ACHN (cell line): Measurements from ENCODE around the gene GAK.
"Not testable (repeated sequence)": the region's sequence is repeated elsewhere in the genome, so short reads cannot be mapped to it uniquely, and the experiment has no call there.

Source experiments
- DNase-seq: peaks from one replicate; pipeline ENCODE4 v3.0.0-alpha.2; 2015
- in situ Hi-C: cut with HindIII; loops from 2 replicates; pipeline ENCODE4 v1.10.0; 2017; ENCODE audit warnings: low sequenced_read_pairs, low pct_ligation_motif_present, low pct_unique_long_range_greater_than_20kb

GAK gene

GRCh38 chr4:819401-820229 is 112.5 kb downstream of the GAK start:
- in situ Hi-C loops, result no loop called here
- no peak for DNase-seq

- in situ Hi-C loops, result no loop called here
- DNase-seq, result no peak
Observed at GRCh38 chr4:818106-818921, 113.8 kb downstream of the GAK start.

GRCh38 chr4:815464-816146 is 116.5 kb downstream of the GAK start:
- DNase-seq, result no peak

GRCh38 chr4:814312-814850 is 117.7 kb downstream of the GAK start:
- DNase-seq, result no peak
- in situ Hi-C loops, result no loop called here

More at GRCh38 chr4:815464-816146, 116.5 kb downstream of the GAK start:
- in situ Hi-C loops, result no loop called here

- in situ Hi-C loops, result no loop called here
- DNase-seq, result no peak
Observed at GRCh38 chr4:813900-814299, 118.2 kb downstream of the GAK start.

GRCh38 chr4:808860-809570 is 123.1 kb downstream of the GAK start:
- DNase-seq, result no peak
- in situ Hi-C loops, result no loop called here

- DNase-seq, result no peak
- in situ Hi-C loops, result no loop called here
Observed at GRCh38 chr4:807792-808191, 124.3 kb downstream of the GAK start.

GRCh38 chr4:806979-807378 is 125.1 kb downstream of the GAK start:
- DNase-seq, in situ Hi-C loops: not testable (repeated sequence)

GRCh38 chr4:804804-805203 is 127.3 kb downstream of the GAK start:
- in situ Hi-C loops, result no loop called here
- no peak for DNase-seq

GRCh38 chr4:803884-804283 is 128.2 kb downstream of the GAK start:
- DNase-seq, result no peak
- in situ Hi-C loops, result no loop called here

GRCh38 chr4:801436-802124 is 130.5 kb downstream of the GAK start:
- in situ Hi-C loops, result no loop called here
- DNase-seq, result no peak
